H1 (cell line): ENCODE measurements around the gene EXOSC1. TPM values are rescaled to one million over a fixed set of nuclear protein-coding genes. Genes with fewer than 3 reads are reported as not detected.

Experiments used
- CTCF ChIA-PET: fragments of 300-600 bp; sonication (Branson Sonifier 250); formaldehyde crosslinking; loops from one replicate; lab custom pipeline; 2021; ENCODE audit not compliant: partially characterized antibody; lab: Charles Lee
- POLR2A ChIA-PET: fragments of 300-600 bp; sonication (Branson Sonifier 250); formaldehyde crosslinking; loops from one replicate; lab custom pipeline; 2021; ENCODE audit warnings: inconsistent platforms; ENCODE audit not compliant: partially characterized antibody; lab: Charles Lee
- DNase-seq, 2 experiments: peaks; one replicate each; pipeline versions ENCODE4 v3.0.0 to v3.0.0-alpha.2; 2010 to 2022; ENCODE audit warnings: low spot score in 2 of 2, low read depth in 1 of 2, mixed read lengths in 1 of 2
- FAIRE-seq: peaks from 2 replicates; lab custom pipeline; 2011; peaks lifted over from hg19 to GRCh38; lab: Jason Lieb, UNC
- H2AFZ ChIP-seq: 2 replicates; pipeline ENCODE4 v1.8.1; 2012; ENCODE audit warnings: low read length, inconsistent platforms
- H2AK5ac ChIP-seq: 2 replicates; pipeline ENCODE4 v1.6.1; 2013; ENCODE audit warnings: low read depth, low read length
- H2BK120ac ChIP-seq: replicated peaks from 2 replicates; pipeline ENCODE3; 2013; ENCODE audit warnings: low read depth, low read length, inconsistent platforms
- H2BK12ac ChIP-seq: 2 replicates; pipeline ENCODE4 v1.6.1; 2013; ENCODE audit warnings: low read depth, low read length
- H2BK15ac ChIP-seq: 2 replicates; pipeline ENCODE4 v1.6.1; 2013; ENCODE audit warnings: low read length
- H2BK20ac ChIP-seq: 2 replicates; pipeline ENCODE4 v1.6.1; 2013; ENCODE audit warnings: low read length
- H2BK5ac ChIP-seq: 2 replicates; pipeline ENCODE4 v1.6.1; 2013; ENCODE audit warnings: low read depth, low read length
- H3K14ac ChIP-seq: 2 replicates; pipeline ENCODE4 v1.6.1; 2013; ENCODE audit warnings: inconsistent platforms; ENCODE audit not compliant: insufficient read length
- H3K18ac ChIP-seq: 2 replicates; pipeline ENCODE4 v1.6.1; 2013; ENCODE audit warnings: low read length; ENCODE audit errors: extremely low read depth
- H3K23ac ChIP-seq: 2 replicates; pipeline ENCODE4 v1.6.1; 2013; ENCODE audit warnings: inconsistent platforms; ENCODE audit not compliant: insufficient read length
- H3K23me2 ChIP-seq: 2 replicates; pipeline ENCODE4 v1.6.1; 2013; ENCODE audit warnings: low read depth, low read length
- H3K27ac ChIP-seq: 2 replicates; pipeline ENCODE4 v1.6.1; 2011; ENCODE audit warnings: low read depth, low read length, inconsistent platforms
- H3K27me3 ChIP-seq, 4 experiments: replicated peaks in 1 of 4; 1 replicate in 1 of 4; 2 replicates in 3 of 4; pipeline versions ENCODE4 v1.6.1 to v1.8.1; 2011 to 2013; ENCODE audit warnings: low read length in 3 of 4, mild to moderate bottlenecking in 3 of 4, inconsistent platforms in 2 of 4, mixed read lengths in 2 of 4, moderate library complexity in 1 of 4; ENCODE audit not compliant: control insufficient read depth in 3 of 4, insufficient read depth in 3 of 4; ENCODE audit errors: extremely low read depth in 1 of 4
- H3K36me3 ChIP-seq, 4 experiments: 2 replicates each; pipeline versions ENCODE4 v1.6.1 to v1.8.1; 2011 to 2013; ENCODE audit warnings: mild to moderate bottlenecking in 4 of 4, low read length in 3 of 4, moderate library complexity in 2 of 4, control low read depth in 1 of 4, inconsistent platforms in 1 of 4; ENCODE audit not compliant: insufficient read depth in 4 of 4, control insufficient read depth in 2 of 4
- H3K4ac ChIP-seq: replicated peaks from 2 replicates; pipeline ENCODE3; 2013; ENCODE audit warnings: low read length, low read depth, mixed read lengths, inconsistent platforms; ENCODE audit not compliant: insufficient read length
- H3K4me1 ChIP-seq, 4 experiments: replicated peaks in 1 of 4; 1 replicate in 1 of 4; 2 replicates in 3 of 4; pipeline versions ENCODE4 v1.6.1 to v1.8.1; 2011 to 2013; ENCODE audit warnings: low read length in 3 of 4, inconsistent platforms in 2 of 4, mixed read lengths in 1 of 4; ENCODE audit not compliant: insufficient read depth in 4 of 4, control insufficient read depth in 3 of 4
- H3K4me2 ChIP-seq, 2 experiments: 2 replicates each; pipeline versions ENCODE4 v1.6.1 to v1.8.1; 2011 to 2013; ENCODE audit warnings: low read depth in 2 of 2, low read length in 2 of 2, control low read depth in 1 of 2, inconsistent platforms in 1 of 2, mild to moderate bottlenecking in 1 of 2; ENCODE audit not compliant: insufficient read depth in 1 of 2
- H3K4me3 ChIP-seq, 4 experiments: fragments of 200-600, 300-600 bp in 1 of 4; sonication (generic), shearing (Covaris generic), sonication (Bioruptor Twin) in 1 of 4; 2 replicates each; pipeline versions ENCODE4 v1.5.1 to v1.8.1; 2011 to 2016; ENCODE audit warnings: low read length in 4 of 4, low read depth in 3 of 4, control low read depth in 2 of 4, inconsistent platforms in 2 of 4, mild to moderate bottlenecking in 2 of 4, mixed read lengths in 1 of 4, moderate library complexity in 1 of 4; ENCODE audit not compliant: insufficient read depth in 2 of 4; ENCODE audit errors: extremely low read depth in 1 of 4
- H3K56ac ChIP-seq: replicated peaks from 2 replicates; pipeline ENCODE3; 2013; ENCODE audit warnings: low read depth, mild to moderate bottlenecking, mixed read lengths, low read length, inconsistent platforms; ENCODE audit not compliant: insufficient read length
- H3K79me1 ChIP-seq: 2 replicates; pipeline ENCODE4 v1.6.1; 2013; ENCODE audit warnings: low read depth, low read length, control low read depth
- H3K79me2 ChIP-seq, 2 experiments: 2 replicates each; pipeline versions ENCODE4 v1.6.1 to v1.8.1; 2012 to 2013; ENCODE audit warnings: low read length in 2 of 2, mild to moderate bottlenecking in 2 of 2, inconsistent platforms in 1 of 2; ENCODE audit not compliant: insufficient read depth in 2 of 2, control insufficient read depth in 1 of 2
- H3K9ac ChIP-seq, 4 experiments: replicated peaks in 1 of 4; 1 replicate in 1 of 4; 2 replicates in 3 of 4; pipeline versions ENCODE4 v1.6.1 to v1.8.1; 2011 to 2013; ENCODE audit warnings: low read depth in 3 of 4, low read length in 3 of 4, control low read depth in 2 of 4, mild to moderate bottlenecking in 2 of 4, moderate library complexity in 2 of 4, inconsistent platforms in 1 of 4; ENCODE audit errors: extremely low read depth in 1 of 4
- H3K9me3 ChIP-seq, 2 experiments: 2 replicates each; pipeline versions ENCODE4 v1.6.1 to v1.8.1; 2012 to 2013; ENCODE audit warnings: mild to moderate bottlenecking in 2 of 2, moderate library complexity in 2 of 2, control low read depth in 1 of 2, inconsistent platforms in 1 of 2, low read depth in 1 of 2, low read length in 1 of 2, mixed read lengths in 1 of 2; ENCODE audit not compliant: insufficient read depth in 2 of 2
- H4K20me1 ChIP-seq, 2 experiments: replicated peaks in 1 of 2; 2 replicates each; pipeline versions ENCODE3 to v1.8.1; 2011 to 2013; ENCODE audit warnings: inconsistent platforms in 2 of 2, low read length in 2 of 2, mild to moderate bottlenecking in 1 of 2; ENCODE audit not compliant: insufficient read depth in 2 of 2, control insufficient read depth in 1 of 2
- H4K5ac ChIP-seq: 2 replicates; pipeline ENCODE4 v1.6.1; 2013; ENCODE audit warnings: low read length, low read depth, mixed read lengths, inconsistent platforms; ENCODE audit not compliant: insufficient read length
- H4K8ac ChIP-seq: 2 replicates; pipeline ENCODE4 v1.8.0; 2013; ENCODE audit warnings: mild to moderate bottlenecking, moderate library complexity, low read length, inconsistent platforms; ENCODE audit not compliant: insufficient read depth; ENCODE audit errors: extremely low read depth
- H4K91ac ChIP-seq: replicated peaks from 2 replicates; pipeline ENCODE3; 2013; ENCODE audit warnings: low read length, mixed read lengths, inconsistent platforms; ENCODE audit not compliant: insufficient read length
- ASH2L ChIP-seq: fragments of 200-600, 300-600 bp; sonication (generic); IDR thresholded peaks from one replicate; pipeline ENCODE4 v1.7.1; 2017; ENCODE audit warnings: low read length
- CREB1 ChIP-seq: IDR thresholded peaks from 2 replicates; pipeline ENCODE4 v1.6.1; 2012; ENCODE audit warnings: inconsistent platforms
- GTF2F1 ChIP-seq: IDR thresholded peaks from 2 replicates; pipeline ENCODE4 v1.6.1; 2012; ENCODE audit warnings: low read depth, low read length, improper control_type of control experiment, borderline replicate concordance
- POLR2A ChIP-seq, 2 experiments: IDR thresholded peaks; 1 replicate in 1 of 2; 2 replicates in 1 of 2; pipeline ENCODE4 v1.6.1; 2011; ENCODE audit warnings: low read depth in 2 of 2, low read length in 2 of 2, mild to moderate bottlenecking in 2 of 2; ENCODE audit errors: control extremely low read depth in 1 of 2
- POLR2AphosphoS5 ChIP-seq: IDR thresholded peaks from 2 replicates; pipeline ENCODE4 v1.6.1; 2011; ENCODE audit warnings: low read depth, low read length
- RFX5 ChIP-seq: IDR thresholded peaks from 2 replicates; pipeline ENCODE4 v1.6.1; 2011; ENCODE audit warnings: low read depth, low read length, improper control_type of control experiment, borderline replicate concordance
- SIN3A ChIP-seq, 2 experiments: IDR thresholded peaks in 1 of 2; conservative IDR thresholded peaks in 1 of 2; 2 replicates each; pipeline ENCODE4 v1.6.1; 2011 to 2012; ENCODE audit warnings: low read length in 2 of 2, improper control_type of control experiment in 1 of 2, low read depth in 1 of 2, mild to moderate bottlenecking in 1 of 2
- SIX5 ChIP-seq: IDR thresholded peaks from 2 replicates; pipeline ENCODE4 v1.6.1; 2011; ENCODE audit warnings: mild to moderate bottlenecking, low read depth, low read length
- SP1 ChIP-seq: IDR thresholded peaks from 2 replicates; pipeline ENCODE4 v1.6.1; 2011; ENCODE audit warnings: low read depth, low read length
- TBP ChIP-seq: IDR thresholded peaks from 2 replicates; pipeline ENCODE4 v1.6.1; 2011; ENCODE audit warnings: low read depth, low read length, improper control_type of control experiment
- TEAD4 ChIP-seq: IDR thresholded peaks from 2 replicates; pipeline ENCODE4 v1.6.1; 2012; ENCODE audit warnings: low read depth, low read length, inconsistent platforms, mixed read lengths
- YY1 ChIP-seq: IDR thresholded peaks from 2 replicates; pipeline ENCODE4 v1.6.1; 2011; ENCODE audit warnings: low read depth, mild to moderate bottlenecking, low read length
- WGBS, 2 experiments: shearing (Covaris generic) in 1 of 2; methylation state at CpG; one replicate each; pipeline versions ENCODE4 v1.1.6 to v1.1.7; 2013 to 2015; ENCODE audit warnings: low lambda C conversion rate in 2 of 2, mixed read lengths in 2 of 2, inconsistent platforms in 1 of 2, low coverage in 1 of 2, missing lambda C conversion rate in 1 of 2; ENCODE audit not compliant: insufficient replicate concordance in 2 of 2, insufficient coverage in 1 of 2, insufficient read length in 1 of 2; ENCODE audit errors: extremely low coverage in 1 of 2, missing lambda C conversion rate in 1 of 2; 5-methylcytosine and 5-hydroxymethylcytosine counted together
- polyA plus RNA-seq, 7 experiments: library from polyadenylated mRNA; depleted of rRNA in 3 of 7; stranded (reverse) in 5 of 7; unstranded in 2 of 7; fragments of >200 nt in 5 of 7; fragments of 200-250 nt in 2 of 7; gene quantifications; 1 replicate in 5 of 7; 2 replicates in 1 of 7; 4 replicates in 1 of 7; pipeline versions ENCODE4 v1.2.1 to v1.2.3, GENCODE V29; 2011 to 2013; ENCODE audit warnings: missing spikeins in 2 of 7, mixed read lengths in 2 of 7
- total RNA-seq: library from RNA; stranded (reverse); fragmentation: NEBNext Ultra II Directional; extraction: Animal tissue kit (Norgen Biotek cat#: 25700); gene quantifications from 2 replicates; pipeline ENCODE4 v1.2.1, GENCODE V29; 2021
- TF ChIP-seq, protein P1 (sequence below): IDR thresholded peaks from 2 replicates; pipeline ENCODE4 v1.6.1; 2012; ENCODE audit warnings: inconsistent platforms

Gene EXOSC1
- total and polyA plus RNA-seq, 2 of the 8 experiments (the other 6 are each of a cell fraction or from before 2014, with no cell fraction given), result 52.1 to 68.1 TPM

DNA sequence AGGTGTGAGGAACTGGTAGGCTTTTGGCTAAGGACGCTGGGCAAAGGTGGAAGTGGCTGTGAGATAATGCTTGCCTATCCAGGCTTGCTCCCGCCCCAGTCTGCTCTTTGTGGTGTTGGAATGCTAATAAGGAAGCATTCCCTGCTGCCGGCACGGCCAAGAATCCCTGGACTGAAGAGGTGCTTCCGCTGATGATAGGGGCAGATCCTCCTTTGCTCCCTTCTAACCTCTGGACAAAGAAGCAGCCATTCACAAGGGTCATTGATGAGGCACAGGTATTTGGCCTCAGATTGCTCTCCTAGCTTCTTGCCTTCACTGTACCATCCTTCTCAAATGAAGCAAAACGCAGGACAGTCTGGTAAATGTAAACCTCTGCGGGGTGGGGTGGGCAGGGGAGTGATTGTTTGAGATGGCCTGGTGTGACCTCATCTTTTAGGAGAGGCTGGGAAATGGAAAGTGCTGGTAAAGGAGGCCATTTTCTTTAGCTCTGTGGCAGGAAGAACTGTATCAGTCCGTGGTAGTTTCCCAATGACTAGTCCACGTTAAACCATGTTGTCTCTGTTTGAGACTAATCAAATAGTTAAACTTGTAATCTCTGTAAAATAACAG is 18.1 kb downstream of the EXOSC1 start:
- H3K23ac ChIP-seq, result no peak overlapping the region
- peak overlapping the region; percentile 87 to 95 for H3K4me2 ChIP-seq
- H3K4me1 ChIP-seq, result peaks cover 3 to 6% (median 4%) of the 10 kb centered on the region in 4 experiments; a peak in 6 of 7 replicates
- H4K8ac ChIP-seq, result no peak overlapping the region; the same call in 1 of the 2 replicates
- no peak overlapping the region for H2AFZ ChIP-seq
- H3K79me2 ChIP-seq, result peaks cover 21 to 39% of the 10 kb centered on the region in 2 experiments
- peak overlapping the region; percentile 34 for H4K5ac ChIP-seq
- H3K79me1 ChIP-seq, result no peaks in the 10 kb centered on the region
- peak overlapping the region; percentile 91 for H2BK12ac ChIP-seq
- no peak overlapping the region for H2BK15ac ChIP-seq
- H3K27me3 ChIP-seq, result no peaks in the 10 kb centered on the region
- H4K91ac ChIP-seq, result no peak overlapping the region
- H3K4me3 ChIP-seq, result peak overlapping the region; percentile 69 to 100 (median 93)
- H2BK20ac ChIP-seq, result no peak overlapping the region
- peaks cover 12% of the 10 kb centered on the region for H3K23me2 ChIP-seq
- H3K4ac ChIP-seq, result peak overlapping the region; percentile 93
- DNase-seq, result peak; percentile 65 to 73
- peaks cover 8 to 9% of the 10 kb centered on the region in 2 experiments for H4K20me1 ChIP-seq
- H3K9me3 ChIP-seq, result no peaks in the 10 kb centered on the region
- H3K56ac ChIP-seq, result peak overlapping the region; percentile 91
- H3K27ac ChIP-seq, result peak overlapping the region; percentile 87
- peak overlapping the region; percentile 94; the same call in 1 of the 2 replicates for H2AK5ac ChIP-seq
- WGBS, 2 experiments, result 9% methylated on average over 9 of the region's 9 CpGs; no CpG with 5 or more reads in 1 of the 2 experiments
- no peak overlapping the region for H2BK120ac ChIP-seq
- FAIRE-seq, result no peak
- H3K36me3 ChIP-seq, result peaks cover 16 to 51% (median 34%) of the 10 kb centered on the region in 4 experiments
- peak overlapping the region; percentile 80 to 98 (median 86) for H3K9ac ChIP-seq
- H3K14ac ChIP-seq, result no peak overlapping the region
- CTCF ChIA-PET, result interaction anchor here (0.6 to 1.5 kb wide), 3 partner anchors 16 to 188 kb away, joined by 3 to 12 read pairs (median 7); no protein-coding TSS in a partner anchor
- H3K18ac ChIP-seq, result peak overlapping the region; percentile 17; the same call in 1 of the 2 replicates
- H2BK5ac ChIP-seq, result peak overlapping the region; percentile 93
- POLR2A ChIA-PET, result interaction anchor here (0.5 to 10.5 kb wide), 22 partner anchors 9 to 355 kb away, joined by 3 to 185 read pairs (median 4); partner anchors contain the start of genes EXOSC1, RRP12 and ZDHHC16
- TF ChIP-seq POLR2AphosphoS5 (peak; percentile 89), YY1 (peak; percentile 76; the same call in 1 of the 2 replicates), SP1 (0 out of 2 replicates have a peak, but pooled peaks have one; percentile 17), POLR2A (IDR thresholded peaks at IDR 0.05; ENCODE audit: control extremely low read depth in 1 of 2, low read depth in 2 of 2, low read length in 2 of 2) (peak; percentile 76 to 82), GTF2F1 (peak; percentile 77; the same call in 1 of the 2 replicates), TBP (peak; percentile 67), SIX5 (no peak), RFX5 (no peak), SIN3A (conservative IDR thresholded peaks at IDR 0.05 in 1 of 2, IDR thresholded peaks at IDR 0.05 in 1 of 2; ENCODE audit: low read depth in 1 of 2, low read length in 2 of 2) (0 out of 4 replicates have a peak, but pooled peaks of 1 of the 2 experiments have one; percentile 64), CREB1 (no peak), ASH2L (peak; percentile 4), TEAD4 (peak; percentile 89)
- TF ChIP-seq, protein P1, sequence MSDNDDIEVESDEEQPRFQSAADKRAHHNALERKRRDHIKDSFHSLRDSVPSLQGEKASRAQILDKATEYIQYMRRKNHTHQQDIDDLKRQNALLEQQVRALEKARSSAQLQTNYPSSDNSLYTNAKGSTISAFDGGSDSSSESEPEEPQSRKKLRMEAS, result peak; percentile 35; the same call in 1 of the 2 replicates
